Lower leg skin (tissue), 3 donors: Measurements from ENCODE around the gene TNIK.

Experiments used
- CTCF ChIP-seq, 3 donors: fragments of 450-650 bp; IDR thresholded peaks; one replicate each; pipeline ENCODE4 v1.5.1; 2016; ENCODE audit warnings: antibody characterized with exemption in 3 of 3, mild to moderate bottlenecking in 3 of 3, moderate library complexity in 2 of 3
- POLR2A ChIP-seq, 2 donors: fragments of 450-650 bp; IDR thresholded peaks; one replicate each; pipeline ENCODE4 v1.6.1; 2016 to 2017; ENCODE audit warnings: antibody characterized with exemption in 2 of 2, mild to moderate bottlenecking in 1 of 2, moderate library complexity in 1 of 2

GRCh38 chr3:171457607-171458061 is 2.6 kb downstream of the TNIK start:
- TF ChIP-seq CTCF (IDR thresholded peaks at IDR 0.05) (no peak), POLR2A (IDR thresholded peaks at IDR 0.05) (no peak)
